RWPE1 (cell line): Measurements from ENCODE around the gene GATA3.

Source experiments
- CTCF ChIA-PET: fragments of 350-600 bp; sonication (Branson Sonifier 250); formaldehyde crosslinking; extraction: SDS; loops from one replicate; lab custom pipeline; 2021; lab: Yijun Ruan, JAX
- POLR2A ChIA-PET: fragments of 400-600 bp; formaldehyde crosslinking; extraction: SDS; loops from one replicate; lab custom pipeline; 2020; ENCODE audit warnings: antibody characterized with exemption; ENCODE audit not compliant: low non-redundant PET; lab: Yijun Ruan, JAX
- DNase-seq: peaks from one replicate; pipeline ENCODE4 v3.0.0; 2012; ENCODE audit warnings: low spot score
- H3K27ac ChIP-seq: fragments of 450-650 bp; 2 replicates; pipeline ENCODE4 v1.5.1; 2017
- CTCF ChIP-seq: fragments of 450-650 bp; conservative IDR thresholded peaks from 2 replicates; pipeline ENCODE4 v1.5.1; 2017; ENCODE audit warnings: low read depth, mild to moderate bottlenecking

The GATA3 gene

GRCh38 chr10:8121201-8121890 is 66.9 kb downstream of the GATA3 start:
- no peak for TF ChIP-seq CTCF
- ChIA-PET CTCF (no interaction called here), POLR2A (no interaction called here)
- no peak for DNase-seq
- H3K27ac ChIP-seq: no peak overlapping the region

- H3K27ac ChIP-seq: no peak overlapping the region
- CTCF ChIA-PET: no interaction called here
- TF ChIP-seq CTCF: no peak
- no peak for DNase-seq
- POLR2A ChIA-PET: no interaction called here
These were observed 68.3 kb downstream of the GATA3 start for GRCh38 chr10:8122611-8123369.

- TF ChIP-seq CTCF: no peak
- H3K27ac ChIP-seq: no peak overlapping the region
- no peak for DNase-seq
- POLR2A ChIA-PET: no interaction called here
- CTCF ChIA-PET: no interaction called here
These were observed 69.9 kb downstream of the GATA3 start for GRCh38 chr10:8124436-8124835.
